GM12865 (cell line): ENCODE results near the gene WDR86.

ENCODE experiments used
- DNase-seq: peaks from one replicate; pipeline ENCODE4 v3.0.0; 2010; ENCODE audit warnings: low read depth
- H3K4me3 ChIP-seq: 2 replicates; pipeline ENCODE4 v1.5.1; 2011; ENCODE audit warnings: mild to moderate bottlenecking, low read depth, low read length, control low read depth
- TF ChIP-seq, protein P1 (sequence below): IDR thresholded peaks from 2 replicates; pipeline ENCODE4 v1.5.1; 2011; ENCODE audit warnings: low read length, control low read depth, low read depth, inconsistent platforms; ENCODE audit not compliant: insufficient read depth; ENCODE audit errors: missing control alignments

The WDR86 gene

GRCh38 chr7:151412318-151412717 is 2.5 kb upstream of the WDR86 start:
- TF ChIP-seq, protein P1, sequence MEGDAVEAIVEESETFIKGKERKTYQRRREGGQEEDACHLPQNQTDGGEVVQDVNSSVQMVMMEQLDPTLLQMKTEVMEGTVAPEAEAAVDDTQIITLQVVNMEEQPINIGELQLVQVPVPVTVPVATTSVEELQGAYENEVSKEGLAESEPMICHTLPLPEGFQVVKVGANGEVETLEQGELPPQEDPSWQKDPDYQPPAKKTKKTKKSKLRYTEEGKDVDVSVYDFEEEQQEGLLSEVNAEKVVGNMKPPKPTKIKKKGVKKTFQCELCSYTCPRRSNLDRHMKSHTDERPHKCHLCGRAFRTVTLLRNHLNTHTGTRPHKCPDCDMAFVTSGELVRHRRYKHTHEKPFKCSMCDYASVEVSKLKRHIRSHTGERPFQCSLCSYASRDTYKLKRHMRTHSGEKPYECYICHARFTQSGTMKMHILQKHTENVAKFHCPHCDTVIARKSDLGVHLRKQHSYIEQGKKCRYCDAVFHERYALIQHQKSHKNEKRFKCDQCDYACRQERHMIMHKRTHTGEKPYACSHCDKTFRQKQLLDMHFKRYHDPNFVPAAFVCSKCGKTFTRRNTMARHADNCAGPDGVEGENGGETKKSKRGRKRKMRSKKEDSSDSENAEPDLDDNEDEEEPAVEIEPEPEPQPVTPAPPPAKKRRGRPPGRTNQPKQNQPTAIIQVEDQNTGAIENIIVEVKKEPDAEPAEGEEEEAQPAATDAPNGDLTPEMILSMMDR, result no peak
- H3K4me3 ChIP-seq, result no peak overlapping the region
- no peak for DNase-seq

GRCh38 chr7:151411551-151411950 is 1.7 kb upstream of the WDR86 start:
- H3K4me3 ChIP-seq, result no peak overlapping the region
- TF ChIP-seq, protein P1, result no peak
- DNase-seq, result no peak

DNA sequence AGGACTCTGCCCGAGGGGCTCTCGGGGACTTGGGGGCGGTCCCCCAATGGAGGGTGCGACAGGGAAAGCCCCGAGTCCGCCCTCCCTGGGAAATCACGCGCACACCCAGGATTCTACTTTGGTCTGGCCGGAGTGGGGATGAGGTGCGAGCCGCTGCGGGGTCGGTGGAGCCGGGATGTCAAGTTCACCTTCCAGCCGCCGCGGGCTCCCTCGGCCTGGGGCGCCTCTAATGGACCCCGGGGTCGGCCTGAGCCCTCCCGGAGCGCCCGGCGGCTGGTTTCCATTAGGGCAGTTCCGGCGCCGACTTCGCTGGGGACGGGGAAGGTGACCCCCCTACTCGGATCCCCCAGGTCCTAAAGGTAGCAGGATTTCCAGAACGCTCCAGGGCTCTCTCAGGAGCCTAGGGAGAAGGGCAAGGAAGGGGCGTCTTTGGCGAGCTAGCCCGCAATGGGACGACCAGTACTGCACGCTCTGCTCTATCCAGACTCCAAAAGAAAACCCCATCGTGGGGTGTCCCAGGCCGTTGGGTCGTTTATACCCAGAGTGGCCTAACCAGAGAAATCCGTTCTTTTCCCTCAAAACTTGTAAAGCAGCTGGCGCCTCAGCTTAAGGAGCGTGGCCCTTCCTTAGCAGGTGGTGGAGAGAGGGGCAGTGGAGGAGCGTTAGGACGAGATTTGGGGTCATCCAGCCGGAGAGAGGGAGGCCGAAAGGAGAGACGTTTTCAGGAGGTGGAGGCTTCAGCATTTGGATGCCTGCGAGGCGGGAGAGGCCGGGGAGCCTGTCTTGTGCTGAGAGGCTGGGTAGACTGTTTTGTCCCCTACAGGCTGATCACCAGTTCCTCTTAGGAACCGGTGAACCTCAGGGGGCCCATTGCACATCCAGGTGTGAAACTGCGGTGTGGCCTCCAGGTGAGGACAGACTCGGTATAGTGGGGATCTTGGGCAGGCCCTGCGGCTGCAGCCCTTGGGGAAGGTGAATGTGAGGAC is 860 bp upstream of the WDR86 start:
- DNase-seq, result no peak
- H3K4me3 ChIP-seq, result no peak overlapping the region
- TF ChIP-seq, protein P1, result no peak

DNA sequence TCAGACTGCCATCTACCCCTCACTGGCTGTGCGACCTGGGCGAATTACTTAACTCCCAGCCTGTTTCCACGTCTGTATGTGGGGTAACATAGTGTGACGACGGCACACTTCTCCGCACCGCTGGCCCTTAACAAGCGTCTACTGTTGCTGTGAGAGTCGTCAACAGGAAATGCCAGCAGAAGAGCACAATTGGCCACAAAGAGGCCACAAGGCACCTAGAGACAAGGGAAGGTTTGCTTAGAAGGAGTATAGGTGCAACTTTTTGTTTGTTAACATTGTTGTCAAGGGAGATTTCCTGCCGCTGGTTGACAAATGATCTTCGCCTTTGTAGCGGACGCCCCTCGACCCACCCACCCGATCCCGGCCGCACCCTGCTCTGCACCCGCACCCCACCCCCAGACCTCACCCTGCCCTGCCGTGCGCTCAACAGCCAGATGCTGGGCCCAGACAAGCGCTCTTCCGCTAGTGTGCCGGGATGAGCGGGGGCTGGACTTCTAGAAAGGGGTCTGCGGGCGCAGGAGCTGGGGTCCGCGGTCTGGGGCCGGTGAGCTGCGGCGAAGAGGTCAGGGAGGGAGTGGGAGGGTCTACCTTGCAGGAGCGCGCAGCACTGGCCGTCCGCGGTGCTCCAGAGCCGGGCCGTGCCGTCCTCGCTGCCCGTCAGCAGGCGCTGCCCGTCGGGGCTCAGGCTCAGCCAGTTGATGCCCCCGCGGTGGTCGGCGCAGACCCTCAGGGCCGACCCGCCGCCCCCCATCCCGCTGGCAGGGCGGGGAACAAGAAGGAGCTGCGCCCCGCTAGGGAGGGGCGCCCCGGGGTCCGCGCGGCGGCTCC is 785 bp downstream of the WDR86 start:
- peak; percentile 62 for DNase-seq

DNA sequence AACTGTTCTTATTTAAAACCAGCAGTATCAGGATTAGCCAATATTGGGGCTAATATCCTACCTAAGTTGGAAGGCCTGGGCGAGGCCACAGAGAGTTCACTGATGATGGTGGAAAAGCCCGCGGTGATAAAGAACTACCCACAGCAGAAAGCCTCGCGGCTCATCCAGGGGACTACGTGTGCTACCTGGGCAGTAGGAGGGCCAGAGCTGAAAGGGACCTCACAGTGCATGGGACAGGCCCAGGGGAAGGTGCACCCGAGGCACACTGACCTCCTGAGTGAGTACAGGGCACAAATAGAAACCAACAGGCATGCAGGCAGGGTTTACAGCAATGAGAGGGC is 1.4 kb downstream of the WDR86 start:
- H3K4me3 ChIP-seq, result no peak overlapping the region
- TF ChIP-seq, protein P1, result no peak
- DNase-seq, result no peak

More for the DNA sequence above, 785 bp downstream of the WDR86 start:
- H3K4me3 ChIP-seq, result no peak overlapping the region
- TF ChIP-seq, protein P1, result no peak

DNA sequence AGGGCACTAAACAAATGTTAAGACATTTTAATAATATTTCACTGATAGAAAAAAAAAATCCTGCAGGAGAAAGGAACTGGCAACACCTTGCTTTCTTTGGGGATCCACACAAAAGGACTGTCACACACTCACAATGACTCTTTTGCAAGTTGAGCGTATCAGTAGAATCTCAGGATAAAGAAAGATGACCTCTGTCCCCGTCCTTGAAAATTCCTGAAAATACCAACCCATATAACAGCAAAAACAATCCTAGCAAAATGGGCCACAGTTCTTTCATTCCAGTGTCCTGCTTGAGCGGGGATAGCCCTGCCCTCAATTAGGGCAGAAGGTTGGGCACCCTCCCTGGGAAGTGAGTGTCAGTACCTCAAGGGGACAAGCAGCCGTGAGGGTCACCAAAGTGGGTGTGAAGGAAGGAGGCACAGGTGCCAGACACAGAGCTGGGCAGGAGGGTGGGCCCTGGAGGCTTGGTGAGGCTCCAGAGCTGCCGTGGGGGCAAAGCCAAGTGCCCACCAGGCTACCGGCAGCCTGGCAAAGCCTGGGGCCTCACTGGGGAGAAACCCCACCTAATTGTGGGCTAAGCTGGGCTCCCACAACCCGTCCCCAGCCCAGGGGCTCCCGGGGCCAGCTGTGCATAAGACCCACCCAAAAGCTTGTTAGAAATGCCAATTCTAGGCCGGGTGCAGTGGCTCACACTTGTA is 2.8 kb downstream of the WDR86 start:
- DNase-seq, result no peak
- no peak overlapping the region for H3K4me3 ChIP-seq
- TF ChIP-seq, protein P1, result no peak
